Heart right ventricle (tissue), 16 donors: ENCODE results near the gene C22orf15. TPM values are rescaled to one million over a fixed set of nuclear protein-coding genes. Genes with fewer than 3 reads are reported as not detected.

Experiments used
- ATAC-seq, 8 donors: fragments of 200-7000 bp; cut with Tn5 transposase; one replicate each; pipeline ENCODE4 v1.9.1; 2020; ENCODE audit warnings: mild to moderate bottlenecking in 8 of 8, moderate library complexity in 8 of 8, moderate number of reproducible peaks in 1 of 8
- DNase-seq, 2 donors: peaks; one replicate each; pipeline ENCODE4 v3.0.0-alpha.2; 2020
- H3K27ac ChIP-seq, 10 donors: fragments of 200-600 bp; sonication (generic) in 2 of 10; one replicate each; pipeline versions ENCODE4 v1.5.0 to v1.8.0; 2020 to 2022; ENCODE audit warnings: mild to moderate bottlenecking in 3 of 10
- H3K27me3 ChIP-seq, 7 donors: fragments of 200-600 bp; one replicate each; pipeline ENCODE4 v1.8.0; 2021 to 2022; ENCODE audit warnings: mild to moderate bottlenecking in 2 of 7
- H3K36me3 ChIP-seq, 9 donors: fragments of 200-600 bp; sonication (generic) in 1 of 9; one replicate each; pipeline versions ENCODE4 v1.5.0 to v1.8.0; 2020 to 2022; ENCODE audit warnings: mild to moderate bottlenecking in 2 of 9
- H3K4me1 ChIP-seq, 9 donors: fragments of 200-600 bp; sonication (generic) in 1 of 9; one replicate each; pipeline versions ENCODE4 v1.5.0 to v1.8.0; 2020 to 2022; ENCODE audit warnings: mild to moderate bottlenecking in 4 of 9
- H3K4me3 ChIP-seq, 10 donors: fragments of 200-600 bp; sonication (generic) in 2 of 10; one replicate each; pipeline versions ENCODE4 v1.5.0 to v1.8.0; 2020 to 2022; ENCODE audit warnings: mild to moderate bottlenecking in 7 of 10, moderate library complexity in 2 of 10
- H3K9me3 ChIP-seq, 11 donors: fragments of 200-600 bp in 10 of 11; sonication (generic) in 2 of 11; one replicate each; pipeline versions ENCODE4 v1.5.0 to v1.8.0; 2013 to 2022; ENCODE audit warnings: mild to moderate bottlenecking in 2 of 11, control low read depth in 1 of 11, moderate library complexity in 1 of 11
- CTCF ChIP-seq, 9 donors: fragments of 200-600 bp; sonication (generic) in 2 of 9; IDR thresholded peaks; one replicate each; pipeline versions ENCODE4 v1.5.0 to v1.8.0; 2021 to 2022; ENCODE audit warnings: antibody characterized with exemption in 9 of 9, mild to moderate bottlenecking in 5 of 9, moderate library complexity in 1 of 9
- WGBS, 2 donors: extraction: QIAGEN DNeasy Blood & Tissue Kit; methylation state at CpG; one replicate each; pipeline ENCODE4 v1.1.7; 2013; ENCODE audit warnings: inconsistent platforms in 1 of 2; 5-methylcytosine and 5-hydroxymethylcytosine counted together
- intact Hi-C, 10 donors: fragments of 100-400 bp; cut with DNase I; formaldehyde crosslinking; loops; one replicate each; pipeline versions ENCODE4 v1.11.1 to v1.14.2; 2022
- polyA plus RNA-seq, 2 donors: library from polyadenylated mRNA; stranded (reverse); fragments of 200-250 nt; gene quantifications; one replicate each; pipeline ENCODE4 v1.2.3, GENCODE V29; 2013
- total RNA-seq, 10 donors: library from RNA; stranded (reverse); fragmentation: NEBNext Ultra II Directional in 3 of 10; extraction: Animal tissue kit (Norgen Biotek cat#: 25700) in 3 of 10; gene quantifications; one replicate each; pipeline versions ENCODE4 v1.2.1 to v1.2.4, GENCODE V29; 2021 to 2023
- donor health status: Arrhythmogenic right ventricular cardiomyopathy.
- donor health status: ischemic (EF 13 %, LVEDD 7.1; RV severe dilation, severe dysfunction).
- donor health status: healthy with polysubstance abuse.
- donor health status: DM: no; HTN: yes; CAD: no.
- donor health status: DM: no; HTN: no; CAD: no.
- donor health status: ischemic (EF 25% LVEDD 6.9; RV normal size, moderate dysfunction).
- donor health status: ischemic (EF 25% LVEDD 5.7; RV mildly dilated, moderate dysfunction).
- donor health status: healthy.
- donor health status: DM: yes; HTN: yes; CAD: no.
- donor health status: Ischemic cardiomyopathy.
- donor health status: ischemic (EF 35%, LVEDD 5.7; RV mildly dilated, moderate dysfunction).
- donor health status: nonischemic (EF 11% LVEDD 7.7; RV severe dilation, severe dysfunction).
- donor health status: DM: yes; HTN: yes; CAD: no.
- donor health status: PGD.
- donor health status: ischemic (EF 29% LVEDD 5.4; RV normal size, mild dysfunction).
- donor health status: nonischemic (EF 23%, LVEDD 6.1; RV moderate dilation, normal function).

Gene C22orf15
- total and polyA plus RNA-seq, 12 donors: 0.12 to 0.66 TPM; not detected in 10

- H3K36me3 ChIP-seq: peaks cover 0 to 96% (median 46%) of the 10 kb centered on the region in 9 donors
- intact Hi-C loops: no loop called here
- no peak overlapping the region for H3K27ac ChIP-seq
- DNase-seq (no peak), ATAC-seq (no peak)
- no peak for TF ChIP-seq CTCF (IDR thresholded peaks at IDR 0.05)
- H3K27me3 ChIP-seq: no peaks in the 10 kb centered on the region
- H3K4me1 ChIP-seq: peaks cover 0 to 11% (median 5%) of the 10 kb centered on the region in 9 donors
- WGBS, 2 donors: 61% methylated on average over 5 of the region's 5 CpGs
- H3K4me3 ChIP-seq: no peak overlapping the region
- H3K9me3 ChIP-seq: no peaks in the 10 kb centered on the region
Observed at GRCh38 chr22:23796461-23796860, 33.7 kb downstream of the C22orf15 start.

- intact Hi-C loops: no loop called here
- Histone ChIP-seq H3K36me3 (peaks cover 0 to 97% (median 64%) of the 10 kb centered on the region in 9 donors), H3K4me3 (no peak overlapping the region), H3K27me3 (no peaks in the 10 kb centered on the region), H3K4me1 (no peaks in the 10 kb centered on the region), H3K9me3 (no peaks in the 10 kb centered on the region), H3K27ac (no peak overlapping the region)
- 89 to 91% methylated on average over 18 of the region's 18 CpGs for WGBS, 2 donors
- DNase-seq (no peak), ATAC-seq (peak in 1 of 8 donors; percentile 12)
- no peak for TF ChIP-seq CTCF (IDR thresholded peaks at IDR 0.05)
Observed at GRCh38 chr22:23800297-23801237, 37.8 kb downstream of the C22orf15 start.

- WGBS, 2 donors: 94% methylated on average over 11 of the region's 11 CpGs
- no peak for DNase-seq
- Histone ChIP-seq H3K36me3 (peaks cover 0 to 97% (median 67%) of the 10 kb centered on the region in 9 donors), H3K4me3 (no peak overlapping the region), H3K9me3 (no peaks in the 10 kb centered on the region), H3K27me3 (no peaks in the 10 kb centered on the region), H3K4me1 (no peaks in the 10 kb centered on the region), H3K27ac (no peak overlapping the region)
- no peak for TF ChIP-seq CTCF (IDR thresholded peaks at IDR 0.05)
- ATAC-seq: no peak
- intact Hi-C loops: no loop called here
Observed at GRCh38 chr22:23801238-23801821, 38.5 kb downstream of the C22orf15 start.

GRCh38 chr22:23801886-23802377, 39.1 kb downstream of the C22orf15 start:
- 91 to 93% methylated on average over 8 of the region's 8 CpGs for WGBS, 2 donors
- H3K27me3 ChIP-seq: no peaks in the 10 kb centered on the region
- no peak overlapping the region for H3K27ac ChIP-seq
- intact Hi-C loops: no loop called here
- H3K4me3 ChIP-seq: no peak overlapping the region
- H3K4me1 ChIP-seq: no peaks in the 10 kb centered on the region
- DNase-seq (no peak), ATAC-seq (no peak)
- peaks cover 0 to 98% (median 65%) of the 10 kb centered on the region in 9 donors for H3K36me3 ChIP-seq
- H3K9me3 ChIP-seq: no peaks in the 10 kb centered on the region
- TF ChIP-seq CTCF (IDR thresholded peaks at IDR 0.05): no peak
